Urinary bladder (tissue), 4 donors: ENCODE data around the gene RAB14. TPM values are rescaled to one million over a fixed set of nuclear protein-coding genes. Genes with fewer than 3 reads are reported as not detected.
A peak's percentile ranks its signal among the peaks of the same experiment; 100 is the strongest.

Experiments used
- DNase-seq: peaks from one replicate; pipeline ENCODE4 v3.0.0-alpha.2; 2015; ENCODE audit errors: extremely low spot score
- H3K27ac ChIP-seq: one replicate; pipeline ENCODE4 v1.5.1; 2013; ENCODE audit warnings: low read depth, mild to moderate bottlenecking, moderate library complexity
- H3K36me3 ChIP-seq: one replicate; pipeline ENCODE4 v1.6.1; 2013; ENCODE audit warnings: mild to moderate bottlenecking, moderate library complexity; ENCODE audit not compliant: insufficient read depth
- H3K4me1 ChIP-seq: one replicate; pipeline ENCODE4 v1.6.1; 2013; ENCODE audit warnings: mild to moderate bottlenecking, moderate library complexity; ENCODE audit not compliant: insufficient read depth
- H3K4me3 ChIP-seq: one replicate; pipeline ENCODE4 v1.5.1; 2013; ENCODE audit warnings: low read depth, low read length
- WGBS: extraction: QIAGEN DNeasy Blood & Tissue Kit; methylation state at CpG from one replicate; pipeline ENCODE4 v1.1.7; 2013; 5-methylcytosine and 5-hydroxymethylcytosine counted together
- polyA plus RNA-seq: library from polyadenylated mRNA; stranded (reverse); fragments of 200-250 nt; gene quantifications from one replicate; pipeline ENCODE4 v1.2.3, GENCODE V29; 2013
- total RNA-seq: library from RNA; depleted of rRNA; stranded (reverse); fragments of >200 nt; gene quantifications from one replicate; pipeline ENCODE4 v1.2.3, GENCODE V29; 2014
- donor health status: healthy with polysubstance abuse.
- donor health status: healthy.

RAB14 gene
- total and polyA plus RNA-seq, 2 donors: 37.0 to 57.4 TPM

- 6% methylated on average over 1 of the region's 1 CpG for WGBS
- H3K4me3 ChIP-seq: no peak overlapping the region
- DNase-seq: no peak
- no peaks in the 10 kb centered on the region for H3K4me1 ChIP-seq
- H3K27ac ChIP-seq: no peak overlapping the region
- no peaks in the 10 kb centered on the region for H3K36me3 ChIP-seq
Measured at GRCh38 chr9:121192959-121193640, 8.6 kb downstream of the RAB14 start.

- Histone ChIP-seq H3K4me3 (no peak overlapping the region), H3K4me1 (no peaks in the 10 kb centered on the region), H3K27ac (no peak overlapping the region), H3K36me3 (no peaks in the 10 kb centered on the region)
- DNase-seq: no peak
- 48% methylated on average over 1 of the region's 1 CpG for WGBS
Measured at GRCh38 chr9:121192518-121192917, 9.2 kb downstream of the RAB14 start.

GRCh38 chr9:121191235-121191634, 10.4 kb downstream of the RAB14 start:
- no peaks in the 10 kb centered on the region for H3K4me1 ChIP-seq
- no peaks in the 10 kb centered on the region for H3K36me3 ChIP-seq
- 83% methylated on average over 2 of the region's 2 CpGs for WGBS
- H3K27ac ChIP-seq: no peak overlapping the region
- no peak for DNase-seq
- H3K4me3 ChIP-seq: no peak overlapping the region

GRCh38 chr9:121189660-121190059, 12.0 kb downstream of the RAB14 start:
- Histone ChIP-seq H3K4me3 (no peak overlapping the region), H3K27ac (peak overlapping the region; percentile 2), H3K4me1 (no peaks in the 10 kb centered on the region), H3K36me3 (no peaks in the 10 kb centered on the region)
- WGBS: 94% methylated on average over 3 of the region's 3 CpGs
- no peak for DNase-seq

GRCh38 chr9:121189006-121189405, 12.7 kb downstream of the RAB14 start:
- no peak for DNase-seq
- no peaks in the 10 kb centered on the region for H3K36me3 ChIP-seq
- WGBS: 77% methylated on average over 1 of the region's 1 CpG
- no peaks in the 10 kb centered on the region for H3K4me1 ChIP-seq
- no peak overlapping the region for H3K27ac ChIP-seq
- no peak overlapping the region for H3K4me3 ChIP-seq

- Histone ChIP-seq H3K4me3 (no peak overlapping the region), H3K36me3 (no peaks in the 10 kb centered on the region), H3K27ac (no peak overlapping the region), H3K4me1 (no peaks in the 10 kb centered on the region)
- DNase-seq: no peak
- 48% methylated on average over 3 of the region's 3 CpGs for WGBS
Measured at GRCh38 chr9:121187636-121188305, 13.9 kb downstream of the RAB14 start.

GRCh38 chr9:121185774-121186403, 15.8 kb downstream of the RAB14 start:
- H3K4me1 ChIP-seq: no peaks in the 10 kb centered on the region
- 89% methylated on average over 4 of the region's 4 CpGs for WGBS
- no peak for DNase-seq

GRCh38 chr9:121185178-121185745, 16.4 kb downstream of the RAB14 start:
- Histone ChIP-seq H3K27ac (no peak overlapping the region), H3K36me3 (peaks cover 2% of the 10 kb centered on the region), H3K4me1 (no peaks in the 10 kb centered on the region), H3K4me3 (no peak overlapping the region)
- 84% methylated on average over 3 of the region's 3 CpGs for WGBS
- no peak for DNase-seq

More at GRCh38 chr9:121185774-121186403, 15.8 kb downstream of the RAB14 start:
- H3K27ac ChIP-seq: no peak overlapping the region
- peaks cover 2% of the 10 kb centered on the region for H3K36me3 ChIP-seq
- H3K4me3 ChIP-seq: no peak overlapping the region

- Histone ChIP-seq H3K27ac (no peak overlapping the region), H3K4me3 (no peak overlapping the region), H3K4me1 (no peaks in the 10 kb centered on the region), H3K36me3 (peaks cover 2% of the 10 kb centered on the region)
- no peak for DNase-seq
Measured at GRCh38 chr9:121184463-121184862, 17.2 kb downstream of the RAB14 start.

- WGBS: 70% methylated on average over 3 of the region's 3 CpGs
- peaks cover 2% of the 10 kb centered on the region for H3K36me3 ChIP-seq
- no peak for DNase-seq
- H3K27ac ChIP-seq: no peak overlapping the region
- no peaks in the 10 kb centered on the region for H3K4me1 ChIP-seq
- no peak overlapping the region for H3K4me3 ChIP-seq
Measured at GRCh38 chr9:121183666-121184423, 17.8 kb downstream of the RAB14 start.

- no peak overlapping the region for H3K27ac ChIP-seq
- DNase-seq: no peak
- H3K4me3 ChIP-seq: no peak overlapping the region
- no peaks in the 10 kb centered on the region for H3K4me1 ChIP-seq
- H3K36me3 ChIP-seq: peaks cover 2% of the 10 kb centered on the region
Measured at GRCh38 chr9:121182989-121183388, 18.7 kb downstream of the RAB14 start.

GRCh38 chr9:121182101-121182836, 19.4 kb downstream of the RAB14 start:
- DNase-seq: no peak
- Histone ChIP-seq H3K36me3 (peaks cover 2% of the 10 kb centered on the region), H3K27ac (no peak overlapping the region), H3K4me1 (no peaks in the 10 kb centered on the region), H3K4me3 (no peak overlapping the region)
- 91% methylated on average over 3 of the region's 3 CpGs for WGBS
